H1 (cell line): ENCODE measurements around the gene SLC6A6. TPM values are rescaled to one million over a fixed set of nuclear protein-coding genes. Genes with fewer than 3 reads are reported as not detected.

Experiments used
- CTCF ChIA-PET: fragments of 300-600 bp; sonication (Branson Sonifier 250); formaldehyde crosslinking; loops from one replicate; lab custom pipeline; 2021; ENCODE audit not compliant: partially characterized antibody; lab: Charles Lee
- POLR2A ChIA-PET: fragments of 300-600 bp; sonication (Branson Sonifier 250); formaldehyde crosslinking; loops from one replicate; lab custom pipeline; 2021; ENCODE audit warnings: inconsistent platforms; ENCODE audit not compliant: partially characterized antibody; lab: Charles Lee
- DNase-seq, 2 experiments: peaks; one replicate each; pipeline versions ENCODE4 v3.0.0 to v3.0.0-alpha.2; 2010 to 2022; ENCODE audit warnings: low spot score in 2 of 2, low read depth in 1 of 2, mixed read lengths in 1 of 2
- FAIRE-seq: peaks from 2 replicates; lab custom pipeline; 2011; peaks lifted over from hg19 to GRCh38; lab: Jason Lieb, UNC
- H2AFZ ChIP-seq: 2 replicates; pipeline ENCODE4 v1.8.1; 2012; ENCODE audit warnings: low read length, inconsistent platforms
- H2AK5ac ChIP-seq: 2 replicates; pipeline ENCODE4 v1.6.1; 2013; ENCODE audit warnings: low read depth, low read length
- H2BK120ac ChIP-seq: replicated peaks from 2 replicates; pipeline ENCODE3; 2013; ENCODE audit warnings: low read depth, low read length, inconsistent platforms
- H2BK12ac ChIP-seq: 2 replicates; pipeline ENCODE4 v1.6.1; 2013; ENCODE audit warnings: low read depth, low read length
- H2BK15ac ChIP-seq: 2 replicates; pipeline ENCODE4 v1.6.1; 2013; ENCODE audit warnings: low read length
- H2BK20ac ChIP-seq: 2 replicates; pipeline ENCODE4 v1.6.1; 2013; ENCODE audit warnings: low read length
- H2BK5ac ChIP-seq: 2 replicates; pipeline ENCODE4 v1.6.1; 2013; ENCODE audit warnings: low read depth, low read length
- H3K14ac ChIP-seq: 2 replicates; pipeline ENCODE4 v1.6.1; 2013; ENCODE audit warnings: inconsistent platforms; ENCODE audit not compliant: insufficient read length
- H3K18ac ChIP-seq: 2 replicates; pipeline ENCODE4 v1.6.1; 2013; ENCODE audit warnings: low read length; ENCODE audit errors: extremely low read depth
- H3K23ac ChIP-seq: 2 replicates; pipeline ENCODE4 v1.6.1; 2013; ENCODE audit warnings: inconsistent platforms; ENCODE audit not compliant: insufficient read length
- H3K23me2 ChIP-seq: 2 replicates; pipeline ENCODE4 v1.6.1; 2013; ENCODE audit warnings: low read depth, low read length
- H3K27ac ChIP-seq: 2 replicates; pipeline ENCODE4 v1.6.1; 2011; ENCODE audit warnings: low read depth, low read length, inconsistent platforms
- H3K27me3 ChIP-seq, 4 experiments: replicated peaks in 1 of 4; 1 replicate in 1 of 4; 2 replicates in 3 of 4; pipeline versions ENCODE4 v1.6.1 to v1.8.1; 2011 to 2013; ENCODE audit warnings: low read length in 3 of 4, mild to moderate bottlenecking in 3 of 4, inconsistent platforms in 2 of 4, mixed read lengths in 2 of 4, moderate library complexity in 1 of 4; ENCODE audit not compliant: control insufficient read depth in 3 of 4, insufficient read depth in 3 of 4; ENCODE audit errors: extremely low read depth in 1 of 4
- H3K36me3 ChIP-seq, 4 experiments: 2 replicates each; pipeline versions ENCODE4 v1.6.1 to v1.8.1; 2011 to 2013; ENCODE audit warnings: mild to moderate bottlenecking in 4 of 4, low read length in 3 of 4, moderate library complexity in 2 of 4, control low read depth in 1 of 4, inconsistent platforms in 1 of 4; ENCODE audit not compliant: insufficient read depth in 4 of 4, control insufficient read depth in 2 of 4
- H3K4ac ChIP-seq: replicated peaks from 2 replicates; pipeline ENCODE3; 2013; ENCODE audit warnings: low read length, low read depth, mixed read lengths, inconsistent platforms; ENCODE audit not compliant: insufficient read length
- H3K4me1 ChIP-seq, 4 experiments: replicated peaks in 1 of 4; 1 replicate in 1 of 4; 2 replicates in 3 of 4; pipeline versions ENCODE4 v1.6.1 to v1.8.1; 2011 to 2013; ENCODE audit warnings: low read length in 3 of 4, inconsistent platforms in 2 of 4, mixed read lengths in 1 of 4; ENCODE audit not compliant: insufficient read depth in 4 of 4, control insufficient read depth in 3 of 4
- H3K4me2 ChIP-seq, 2 experiments: 2 replicates each; pipeline versions ENCODE4 v1.6.1 to v1.8.1; 2011 to 2013; ENCODE audit warnings: low read depth in 2 of 2, low read length in 2 of 2, control low read depth in 1 of 2, inconsistent platforms in 1 of 2, mild to moderate bottlenecking in 1 of 2; ENCODE audit not compliant: insufficient read depth in 1 of 2
- H3K4me3 ChIP-seq, 4 experiments: fragments of 200-600, 300-600 bp in 1 of 4; sonication (generic), shearing (Covaris generic), sonication (Bioruptor Twin) in 1 of 4; 2 replicates each; pipeline versions ENCODE4 v1.5.1 to v1.8.1; 2011 to 2016; ENCODE audit warnings: low read length in 4 of 4, low read depth in 3 of 4, control low read depth in 2 of 4, inconsistent platforms in 2 of 4, mild to moderate bottlenecking in 2 of 4, mixed read lengths in 1 of 4, moderate library complexity in 1 of 4; ENCODE audit not compliant: insufficient read depth in 2 of 4; ENCODE audit errors: extremely low read depth in 1 of 4
- H3K56ac ChIP-seq: replicated peaks from 2 replicates; pipeline ENCODE3; 2013; ENCODE audit warnings: low read depth, mild to moderate bottlenecking, mixed read lengths, low read length, inconsistent platforms; ENCODE audit not compliant: insufficient read length
- H3K79me1 ChIP-seq: 2 replicates; pipeline ENCODE4 v1.6.1; 2013; ENCODE audit warnings: low read depth, low read length, control low read depth
- H3K79me2 ChIP-seq, 2 experiments: 2 replicates each; pipeline versions ENCODE4 v1.6.1 to v1.8.1; 2012 to 2013; ENCODE audit warnings: low read length in 2 of 2, mild to moderate bottlenecking in 2 of 2, inconsistent platforms in 1 of 2; ENCODE audit not compliant: insufficient read depth in 2 of 2, control insufficient read depth in 1 of 2
- H3K9ac ChIP-seq, 4 experiments: replicated peaks in 1 of 4; 1 replicate in 1 of 4; 2 replicates in 3 of 4; pipeline versions ENCODE4 v1.6.1 to v1.8.1; 2011 to 2013; ENCODE audit warnings: low read depth in 3 of 4, low read length in 3 of 4, control low read depth in 2 of 4, mild to moderate bottlenecking in 2 of 4, moderate library complexity in 2 of 4, inconsistent platforms in 1 of 4; ENCODE audit errors: extremely low read depth in 1 of 4
- H3K9me3 ChIP-seq, 2 experiments: 2 replicates each; pipeline versions ENCODE4 v1.6.1 to v1.8.1; 2012 to 2013; ENCODE audit warnings: mild to moderate bottlenecking in 2 of 2, moderate library complexity in 2 of 2, control low read depth in 1 of 2, inconsistent platforms in 1 of 2, low read depth in 1 of 2, low read length in 1 of 2, mixed read lengths in 1 of 2; ENCODE audit not compliant: insufficient read depth in 2 of 2
- H4K20me1 ChIP-seq, 2 experiments: replicated peaks in 1 of 2; 2 replicates each; pipeline versions ENCODE3 to v1.8.1; 2011 to 2013; ENCODE audit warnings: inconsistent platforms in 2 of 2, low read length in 2 of 2, mild to moderate bottlenecking in 1 of 2; ENCODE audit not compliant: insufficient read depth in 2 of 2, control insufficient read depth in 1 of 2
- H4K5ac ChIP-seq: 2 replicates; pipeline ENCODE4 v1.6.1; 2013; ENCODE audit warnings: low read length, low read depth, mixed read lengths, inconsistent platforms; ENCODE audit not compliant: insufficient read length
- H4K8ac ChIP-seq: 2 replicates; pipeline ENCODE4 v1.8.0; 2013; ENCODE audit warnings: mild to moderate bottlenecking, moderate library complexity, low read length, inconsistent platforms; ENCODE audit not compliant: insufficient read depth; ENCODE audit errors: extremely low read depth
- H4K91ac ChIP-seq: replicated peaks from 2 replicates; pipeline ENCODE3; 2013; ENCODE audit warnings: low read length, mixed read lengths, inconsistent platforms; ENCODE audit not compliant: insufficient read length
- BCL11A ChIP-seq, 2 experiments: IDR thresholded peaks; one replicate each; pipeline ENCODE4 v1.6.1; 2011; ENCODE audit warnings: low read depth in 2 of 2, low read length in 2 of 2, mild to moderate bottlenecking in 2 of 2
- CEBPB ChIP-seq: IDR thresholded peaks from 2 replicates; pipeline ENCODE4 v1.6.1; 2012; ENCODE audit warnings: low read depth, low read length
- CREB1 ChIP-seq: IDR thresholded peaks from 2 replicates; pipeline ENCODE4 v1.6.1; 2012; ENCODE audit warnings: inconsistent platforms
- HDAC6 ChIP-seq: IDR thresholded peaks from one replicate; pipeline ENCODE4 v1.7.1; 2012; ENCODE audit warnings: low read depth, mild to moderate bottlenecking, inconsistent platforms, low read length, moderate library complexity
- SP1 ChIP-seq: IDR thresholded peaks from 2 replicates; pipeline ENCODE4 v1.6.1; 2011; ENCODE audit warnings: low read depth, low read length
- WGBS, 2 experiments: shearing (Covaris generic) in 1 of 2; methylation state at CpG; one replicate each; pipeline versions ENCODE4 v1.1.6 to v1.1.7; 2013 to 2015; ENCODE audit warnings: low lambda C conversion rate in 2 of 2, mixed read lengths in 2 of 2, inconsistent platforms in 1 of 2, low coverage in 1 of 2, missing lambda C conversion rate in 1 of 2; ENCODE audit not compliant: insufficient replicate concordance in 2 of 2, insufficient coverage in 1 of 2, insufficient read length in 1 of 2; ENCODE audit errors: extremely low coverage in 1 of 2, missing lambda C conversion rate in 1 of 2; 5-methylcytosine and 5-hydroxymethylcytosine counted together
- polyA plus RNA-seq, 7 experiments: library from polyadenylated mRNA; depleted of rRNA in 3 of 7; stranded (reverse) in 5 of 7; unstranded in 2 of 7; fragments of >200 nt in 5 of 7; fragments of 200-250 nt in 2 of 7; gene quantifications; 1 replicate in 5 of 7; 2 replicates in 1 of 7; 4 replicates in 1 of 7; pipeline versions ENCODE4 v1.2.1 to v1.2.3, GENCODE V29; 2011 to 2013; ENCODE audit warnings: missing spikeins in 2 of 7, mixed read lengths in 2 of 7
- total RNA-seq: library from RNA; stranded (reverse); fragmentation: NEBNext Ultra II Directional; extraction: Animal tissue kit (Norgen Biotek cat#: 25700); gene quantifications from 2 replicates; pipeline ENCODE4 v1.2.1, GENCODE V29; 2021

Gene SLC6A6
- total and polyA plus RNA-seq, 2 of the 8 experiments (the other 6 are each of a cell fraction or from before 2014, with no cell fraction given), result 66.2 to 144 TPM

DNA sequence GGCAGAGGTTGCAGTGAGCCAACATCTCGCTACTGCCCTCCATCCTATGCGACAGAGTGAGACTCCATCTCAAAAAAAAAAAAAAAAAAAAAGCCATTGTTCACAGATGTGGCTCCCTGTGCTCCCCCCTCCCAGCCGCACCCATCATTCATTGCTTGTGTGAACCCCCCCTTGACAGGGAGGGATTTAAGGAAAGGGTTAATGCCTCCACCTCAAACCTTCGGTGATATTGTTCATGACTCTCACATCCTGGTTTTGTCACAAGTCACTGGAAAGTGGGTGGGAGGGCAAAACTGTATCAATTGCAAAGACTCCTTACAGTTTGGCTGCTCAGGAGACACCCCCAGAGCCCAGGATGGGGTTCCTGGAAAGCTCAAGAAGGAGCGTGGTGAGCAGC is 7.7 kb downstream of the SLC6A6 start:
- H2AFZ ChIP-seq, result no peak overlapping the region
- CTCF ChIA-PET, result interaction anchor here (0.7 to 3.4 kb wide), 4 partner anchors 12 to 132 kb away, joined by 5 to 12 read pairs (median 6); no protein-coding TSS in a partner anchor

More for the DNA sequence above, 7.7 kb downstream of the SLC6A6 start:
- no peak for DNase-seq
- POLR2A ChIA-PET, result no interaction called here
- peaks cover 39% of the 10 kb centered on the region for H3K79me1 ChIP-seq
- no peak overlapping the region for H4K8ac ChIP-seq
- H2BK12ac ChIP-seq, result no peak overlapping the region
- no peak overlapping the region for H3K56ac ChIP-seq
- no peak overlapping the region for H3K9ac ChIP-seq
- no peak overlapping the region for H2AK5ac ChIP-seq
- H3K18ac ChIP-seq, result no peak overlapping the region
- no peak overlapping the region for H2BK15ac ChIP-seq
- peaks cover 0 to 9% (median 4%) of the 10 kb centered on the region in 4 experiments; a peak in 1 of 8 replicates for H3K36me3 ChIP-seq
- H3K4me3 ChIP-seq, result no peak overlapping the region
- no peak overlapping the region for H2BK20ac ChIP-seq
- no peak overlapping the region for H3K23ac ChIP-seq
- no peak overlapping the region for H2BK120ac ChIP-seq
- no peaks in the 10 kb centered on the region for H3K23me2 ChIP-seq
- peaks cover 15 to 48% of the 10 kb centered on the region in 2 experiments for H4K20me1 ChIP-seq
- H3K9me3 ChIP-seq, result no peaks in the 10 kb centered on the region
- H4K91ac ChIP-seq, result no peak overlapping the region
- H3K27me3 ChIP-seq, result no peaks in the 10 kb centered on the region
- no peak overlapping the region for H3K4me2 ChIP-seq
- no peak for FAIRE-seq
- H3K4ac ChIP-seq, result no peak overlapping the region
- H3K4me1 ChIP-seq, result peaks cover 16 to 30% (median 24%) of the 10 kb centered on the region in 4 experiments
- no peak overlapping the region for H2BK5ac ChIP-seq
- H3K27ac ChIP-seq, result no peak overlapping the region
- H3K14ac ChIP-seq, result no peak overlapping the region
- H3K79me2 ChIP-seq, result peaks cover 24 to 80% of the 10 kb centered on the region in 2 experiments
- H4K5ac ChIP-seq, result no peak overlapping the region
- no peak for TF ChIP-seq CEBPB
- TF ChIP-seq CREB1, result no peak
- no peak for TF ChIP-seq BCL11A (IDR thresholded peaks at IDR 0.05; ENCODE audit: low read depth in 2 of 2, low read length in 2 of 2)
- no peak for TF ChIP-seq HDAC6
- no peak for TF ChIP-seq SP1
- WGBS, 2 experiments, result 96% methylated on average over 5 of the region's 5 CpGs; no CpG with 5 or more reads in 1 of the 2 experiments
